Endothelial cell of umbilical vein (primary cell): ENCODE measurements around the gene SNX30.

Experiments
- CTCF ChIP-seq, 2 donors: IDR thresholded peaks; 1 replicate in 1 of 2; 2 replicates in 1 of 2; pipeline ENCODE4 v1.5.1; 2011; ENCODE audit warnings: low read length in 2 of 2, mild to moderate bottlenecking in 2 of 2, moderate library complexity in 2 of 2, control low read depth in 1 of 2, inconsistent platforms in 1 of 2, low read depth in 1 of 2; ENCODE audit not compliant: insufficient read depth in 1 of 2; ENCODE audit errors: extremely low read depth in 1 of 2
- EZH2 ChIP-seq: IDR thresholded peaks from 2 replicates; pipeline ENCODE4 v1.6.1; 2012; ENCODE audit warnings: borderline replicate concordance, low read depth, mild to moderate bottlenecking, moderate library complexity, low read length, inconsistent platforms; ENCODE audit not compliant: severe bottlenecking
- POLR2A ChIP-seq: IDR thresholded peaks from 2 replicates; pipeline ENCODE4 v1.6.1; 2012; ENCODE audit warnings: low read depth, mild to moderate bottlenecking, control low read depth, low read length

- no peak for TF ChIP-seq EZH2
- TF ChIP-seq POLR2A: no peak
- no peak for TF ChIP-seq CTCF (IDR thresholded peaks at IDR 0.05; ENCODE audit: extremely low read depth in 1 of 2, insufficient read depth in 1 of 2, low read depth in 1 of 2, low read length in 2 of 2)
Observed at GRCh38 chr9:112777914-112778313, 27.4 kb downstream of the SNX30 start.
